Neural progenitor cell (in vitro differentiated cells): Measurements from ENCODE around the gene CCDC102A. TPM values are rescaled to one million over a fixed set of nuclear protein-coding genes. Genes with fewer than 3 reads are reported as not detected.

ENCODE experiments used
- DNase-seq: peaks from one replicate; pipeline ENCODE4 v3.0.0-alpha.2; 2016; ENCODE audit warnings: low spot score
- H2AFZ ChIP-seq: fragments of 200-600 bp; sonication (generic); replicated peaks from 2 replicates; pipeline ENCODE4 v1.6.1; 2016; ENCODE audit warnings: antibody characterized with exemption
- H3F3A ChIP-seq: fragments of 200-600 bp; sonication (generic); 2 replicates; pipeline ENCODE4 v1.6.1; 2016; ENCODE audit warnings: antibody characterized with exemption, low read depth
- H3K27ac ChIP-seq: fragments of 200-600 bp; sonication (generic); 2 replicates; pipeline ENCODE4 v1.5.1; 2016; ENCODE audit warnings: mild to moderate bottlenecking
- H3K27me3 ChIP-seq: fragments of 200-600 bp; sonication (generic); 2 replicates; pipeline ENCODE4 v1.6.1; 2016; ENCODE audit warnings: mild to moderate bottlenecking, moderate library complexity
- H3K36me3 ChIP-seq: fragments of 200-600 bp; sonication (generic); 2 replicates; pipeline ENCODE4 v1.5.1; 2016
- H3K4me1 ChIP-seq: fragments of 200-600 bp; sonication (generic); 2 replicates; pipeline ENCODE4 v1.6.1; 2016; ENCODE audit warnings: mixed run types
- H3K4me2 ChIP-seq: fragments of 200-600 bp; sonication (generic); 2 replicates; pipeline ENCODE4 v1.6.1; 2016
- H3K4me3 ChIP-seq: fragments of 200-600 bp; sonication (generic); 2 replicates; pipeline ENCODE4 v1.5.1; 2016
- H3K79me2 ChIP-seq: fragments of 200-600 bp; sonication (generic); 2 replicates; pipeline ENCODE4 v1.6.1; 2016; ENCODE audit warnings: low read depth
- H3K9ac ChIP-seq: fragments of 200-600 bp; sonication (generic); 2 replicates; pipeline ENCODE4 v1.6.1; 2016
- H3K9me3 ChIP-seq: fragments of 200-600 bp; sonication (generic); 2 replicates; pipeline ENCODE4 v1.5.1; 2016; ENCODE audit warnings: low read depth
- H4K20me1 ChIP-seq: fragments of 200-600 bp; sonication (generic); 2 replicates; pipeline ENCODE4 v1.6.1; 2016; ENCODE audit warnings: low read depth
- H3K27ac Mint-ChIP-seq: 3 replicates; pipeline ENCODE4 v1.8.0; 2021; ENCODE audit warnings: mixed read lengths
- H3K27me3 Mint-ChIP-seq: 2 replicates; pipeline ENCODE4 v1.8.0; 2022; ENCODE audit warnings: low read depth, mild to moderate bottlenecking, inconsistent platforms, moderate library complexity, mixed read lengths; ENCODE audit not compliant: insufficient read depth
- H3K36me3 Mint-ChIP-seq: 3 replicates; pipeline ENCODE4 v1.8.0; 2021; ENCODE audit warnings: mixed read lengths
- H3K4me1 Mint-ChIP-seq: 3 replicates; pipeline ENCODE4 v1.8.0; 2021; ENCODE audit warnings: mixed read lengths
- H3K4me3 Mint-ChIP-seq: 3 replicates; pipeline ENCODE4 v1.8.0; 2021; ENCODE audit warnings: mild to moderate bottlenecking, moderate library complexity, mixed read lengths
- H3K9me3 Mint-ChIP-seq: 3 replicates; pipeline ENCODE4 v1.8.0; 2020; ENCODE audit warnings: mixed read lengths
- EZH2 ChIP-seq: fragments of 200-600 bp; sonication (generic); IDR thresholded peaks from 2 replicates; pipeline ENCODE4 v1.6.1; 2017; ENCODE audit warnings: antibody characterized with exemption, mild to moderate bottlenecking, moderate library complexity
- EZH2phosphoT487 ChIP-seq: fragments of 200-600 bp; sonication (generic); IDR thresholded peaks from 2 replicates; pipeline ENCODE4 v1.6.1; 2017; ENCODE audit warnings: antibody characterized with exemption
- total RNA-seq: library from RNA; depleted of rRNA; stranded (reverse); fragments of >200 nt; gene quantifications from 2 replicates; pipeline ENCODE4 v1.2.3, GENCODE V29; 2015; ENCODE audit warnings: low replicate concordance
- TF ChIP-seq, protein P1 (sequence below): fragments of 200-600 bp; sonication (generic); IDR thresholded peaks from 2 replicates; pipeline ENCODE4 v1.5.1; 2017; ENCODE audit warnings: antibody characterized with exemption, mild to moderate bottlenecking

Gene CCDC102A
- total RNA-seq, 1 donor from 2014 or later, result 3.9 TPM

DNA sequence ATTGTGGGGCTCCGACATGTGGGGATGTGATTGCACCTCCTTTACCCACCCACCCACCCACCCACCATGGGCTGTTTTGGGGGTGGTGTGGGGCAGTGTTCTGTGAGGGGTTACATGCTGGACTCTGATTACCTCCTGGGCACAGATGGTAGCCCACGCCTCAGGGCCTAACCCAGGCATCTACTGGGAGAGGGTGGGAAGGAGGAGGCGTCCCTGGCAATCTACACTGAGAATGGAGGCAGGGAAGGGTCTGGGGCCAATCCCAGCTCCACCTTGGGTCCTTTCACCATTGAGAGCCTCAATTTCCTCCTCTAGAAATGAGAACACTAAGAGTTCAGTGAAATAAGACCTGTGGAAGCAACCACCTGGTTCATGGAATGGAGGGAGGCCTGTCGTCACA lies 38.3 kb downstream of the CCDC102A start:
- no peak overlapping the region for H3K9ac ChIP-seq
- no peaks in the 10 kb centered on the region for H3K9me3 Mint-ChIP-seq
- H3K27me3 Mint-ChIP-seq, result peaks cover 13% of the 10 kb centered on the region
- no peak overlapping the region for H3K4me2 ChIP-seq
- no peak overlapping the region for H3K27ac Mint-ChIP-seq
- H3K79me2 ChIP-seq, result no peaks in the 10 kb centered on the region
- no peak overlapping the region for H3K4me3 ChIP-seq
- no peaks in the 10 kb centered on the region for H3K36me3 Mint-ChIP-seq
- H3K27ac ChIP-seq, result no peak overlapping the region
- H3K4me1 Mint-ChIP-seq, result peaks cover 11% of the 10 kb centered on the region
- H4K20me1 ChIP-seq, result no peaks in the 10 kb centered on the region
- no peak for DNase-seq
- no peaks in the 10 kb centered on the region for H3K27me3 ChIP-seq
- no peaks in the 10 kb centered on the region for H3K9me3 ChIP-seq
- H2AFZ ChIP-seq, result no peak overlapping the region
- H3F3A ChIP-seq, result no peaks in the 10 kb centered on the region
- TF ChIP-seq EZH2phosphoT487 (no peak), EZH2 (no peak)
- TF ChIP-seq, protein P1, sequence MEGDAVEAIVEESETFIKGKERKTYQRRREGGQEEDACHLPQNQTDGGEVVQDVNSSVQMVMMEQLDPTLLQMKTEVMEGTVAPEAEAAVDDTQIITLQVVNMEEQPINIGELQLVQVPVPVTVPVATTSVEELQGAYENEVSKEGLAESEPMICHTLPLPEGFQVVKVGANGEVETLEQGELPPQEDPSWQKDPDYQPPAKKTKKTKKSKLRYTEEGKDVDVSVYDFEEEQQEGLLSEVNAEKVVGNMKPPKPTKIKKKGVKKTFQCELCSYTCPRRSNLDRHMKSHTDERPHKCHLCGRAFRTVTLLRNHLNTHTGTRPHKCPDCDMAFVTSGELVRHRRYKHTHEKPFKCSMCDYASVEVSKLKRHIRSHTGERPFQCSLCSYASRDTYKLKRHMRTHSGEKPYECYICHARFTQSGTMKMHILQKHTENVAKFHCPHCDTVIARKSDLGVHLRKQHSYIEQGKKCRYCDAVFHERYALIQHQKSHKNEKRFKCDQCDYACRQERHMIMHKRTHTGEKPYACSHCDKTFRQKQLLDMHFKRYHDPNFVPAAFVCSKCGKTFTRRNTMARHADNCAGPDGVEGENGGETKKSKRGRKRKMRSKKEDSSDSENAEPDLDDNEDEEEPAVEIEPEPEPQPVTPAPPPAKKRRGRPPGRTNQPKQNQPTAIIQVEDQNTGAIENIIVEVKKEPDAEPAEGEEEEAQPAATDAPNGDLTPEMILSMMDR, result no peak
- H3K4me1 ChIP-seq, result peaks cover 8% of the 10 kb centered on the region
- no peaks in the 10 kb centered on the region for H3K36me3 ChIP-seq
- peak overlapping the region; percentile 41 for H3K4me3 Mint-ChIP-seq

DNA sequence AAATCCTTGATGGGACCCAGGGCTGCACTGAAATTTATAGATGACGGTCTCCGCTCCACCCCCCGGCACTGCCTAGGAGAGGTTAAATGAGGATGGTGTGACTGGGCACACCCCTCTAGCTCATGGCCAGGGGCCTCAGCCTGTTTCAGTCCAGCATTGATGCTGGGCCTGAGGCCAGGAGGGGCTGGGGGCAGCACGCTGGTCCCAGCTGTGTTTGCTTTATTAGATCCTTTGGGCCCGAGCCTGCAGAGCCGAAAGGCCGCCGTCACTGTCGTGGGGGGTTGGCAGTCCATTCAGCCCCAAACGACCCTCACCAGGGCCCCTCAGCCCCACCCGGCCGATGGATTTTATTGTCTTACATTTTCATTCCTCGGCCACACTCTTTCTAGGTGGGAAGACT lies 39.2 kb downstream of the CCDC102A start:
- H3K27ac Mint-ChIP-seq, result no peak overlapping the region
- H2AFZ ChIP-seq, result no peak overlapping the region

DNA sequence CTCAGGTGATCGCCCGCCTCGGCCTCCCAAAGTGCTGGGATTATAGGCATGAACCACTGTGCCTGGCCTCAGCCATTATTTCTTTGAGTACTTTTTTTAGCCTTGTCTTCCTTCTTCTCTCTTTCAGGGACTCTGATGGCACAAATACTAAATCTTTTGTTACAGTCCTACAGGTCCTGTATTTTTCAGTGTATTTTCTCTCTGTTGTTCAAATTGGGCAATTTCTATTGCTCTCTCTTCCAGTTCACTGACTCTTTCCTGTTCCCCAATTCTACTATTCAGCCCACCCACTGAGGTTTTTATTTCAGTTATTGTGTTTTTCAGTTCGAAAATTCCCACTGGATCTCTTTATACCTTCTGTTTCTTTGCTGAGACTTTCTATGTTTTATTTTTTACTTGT lies 42.6 kb downstream of the CCDC102A start:
- H3F3A ChIP-seq, result no peaks in the 10 kb centered on the region
- H3K27me3 Mint-ChIP-seq, result peaks cover 5% of the 10 kb centered on the region
- H3K27ac Mint-ChIP-seq, result peak overlapping the region; percentile 3
- no peaks in the 10 kb centered on the region for H3K36me3 Mint-ChIP-seq
- H3K4me2 ChIP-seq, result peak overlapping the region; percentile 22
- H3K9me3 ChIP-seq, result no peaks in the 10 kb centered on the region
- no peak overlapping the region for H3K27ac ChIP-seq
- H3K4me1 ChIP-seq, result peaks cover 8% of the 10 kb centered on the region
- no peaks in the 10 kb centered on the region for H3K79me2 ChIP-seq
- no peak for DNase-seq
- no peak for TF ChIP-seq EZH2phosphoT487
- peaks cover 6% of the 10 kb centered on the region for H3K9me3 Mint-ChIP-seq
- H3K4me3 ChIP-seq, result no peak overlapping the region
- no peaks in the 10 kb centered on the region for H3K36me3 ChIP-seq
- peaks cover 5% of the 10 kb centered on the region for H3K4me1 Mint-ChIP-seq
- H3K9ac ChIP-seq, result no peak overlapping the region
- no peak overlapping the region for H2AFZ ChIP-seq
- H3K4me3 Mint-ChIP-seq, result no peak overlapping the region
- no peaks in the 10 kb centered on the region for H4K20me1 ChIP-seq
- no peaks in the 10 kb centered on the region for H3K27me3 ChIP-seq

More for the DNA sequence above, 39.2 kb downstream of the CCDC102A start:
- DNase-seq, result no peak
- Histone ChIP-seq H3K9ac (no peak overlapping the region), H3K9me3 (no peaks in the 10 kb centered on the region), H3K79me2 (no peaks in the 10 kb centered on the region), H4K20me1 (no peaks in the 10 kb centered on the region), H3K27ac (no peak overlapping the region), H3K4me2 (no peak overlapping the region), H3K27me3 (no peaks in the 10 kb centered on the region), H3K4me1 (peaks cover 8% of the 10 kb centered on the region), H3F3A (no peaks in the 10 kb centered on the region), H3K36me3 (no peaks in the 10 kb centered on the region), H3K4me3 (no peak overlapping the region)
- H3K36me3 Mint-ChIP-seq, result no peaks in the 10 kb centered on the region
- H3K27me3 Mint-ChIP-seq, result peaks cover 13% of the 10 kb centered on the region
- no peaks in the 10 kb centered on the region for H3K9me3 Mint-ChIP-seq
- no peak overlapping the region for H3K4me3 Mint-ChIP-seq
- peaks cover 8% of the 10 kb centered on the region for H3K4me1 Mint-ChIP-seq
- TF ChIP-seq, protein P1, result no peak
- TF ChIP-seq EZH2phosphoT487 (no peak), EZH2 (no peak)

DNA sequence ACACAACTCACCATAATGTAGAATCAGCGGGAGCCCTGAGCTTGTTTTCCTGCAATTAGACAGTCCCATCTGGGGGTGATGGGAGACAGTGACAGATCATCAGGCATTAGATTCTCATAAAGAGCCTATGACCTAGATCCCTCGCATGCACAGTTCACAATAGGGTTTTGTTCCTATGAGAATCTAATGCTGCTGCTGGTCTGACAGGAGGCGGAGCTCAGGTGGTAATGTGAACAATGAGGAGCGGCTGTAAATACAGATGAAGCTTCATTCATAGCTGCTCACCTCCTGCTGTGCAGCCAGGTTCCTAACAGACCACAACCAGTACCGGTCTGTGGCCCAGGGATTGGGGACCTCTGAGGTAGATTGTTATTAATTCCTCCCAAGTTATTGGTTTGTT lies 47.1 kb downstream of the CCDC102A start:
- no peaks in the 10 kb centered on the region for H3F3A ChIP-seq
- TF ChIP-seq, protein P1, result no peak
- TF ChIP-seq EZH2phosphoT487 (no peak), EZH2 (no peak)
- H3K27ac ChIP-seq, result no peak overlapping the region
- no peak overlapping the region for H3K27ac Mint-ChIP-seq
- no peaks in the 10 kb centered on the region for H3K36me3 Mint-ChIP-seq
- H3K4me2 ChIP-seq, result no peak overlapping the region
- peaks cover 11% of the 10 kb centered on the region for H3K27me3 Mint-ChIP-seq
- no peaks in the 10 kb centered on the region for H4K20me1 ChIP-seq
- no peak for DNase-seq
- H3K4me3 Mint-ChIP-seq, result no peak overlapping the region
- H3K27me3 ChIP-seq, result peaks cover 15% of the 10 kb centered on the region
- H3K4me1 Mint-ChIP-seq, result peaks cover 26% of the 10 kb centered on the region
- no peaks in the 10 kb centered on the region for H3K36me3 ChIP-seq
- H3K4me3 ChIP-seq, result no peak overlapping the region
- H3K79me2 ChIP-seq, result no peaks in the 10 kb centered on the region
- H2AFZ ChIP-seq, result no peak overlapping the region
- H3K9ac ChIP-seq, result no peak overlapping the region
- peaks cover 6% of the 10 kb centered on the region for H3K9me3 Mint-ChIP-seq
- H3K9me3 ChIP-seq, result no peaks in the 10 kb centered on the region
- H3K4me1 ChIP-seq, result peaks cover 8% of the 10 kb centered on the region
